HG03196 (cell line): ENCODE results near the gene LRP4.
A peak's percentile ranks its signal among the peaks of the same experiment; 100 is the strongest.

Experiments used
- ATAC-seq: cut with Tn5 transposase; IDR thresholded peaks from one replicate; pipeline ENCODE4 v1.9.1; 2021; ENCODE audit not compliant: unreplicated experiment

Gene LRP4

DNA sequence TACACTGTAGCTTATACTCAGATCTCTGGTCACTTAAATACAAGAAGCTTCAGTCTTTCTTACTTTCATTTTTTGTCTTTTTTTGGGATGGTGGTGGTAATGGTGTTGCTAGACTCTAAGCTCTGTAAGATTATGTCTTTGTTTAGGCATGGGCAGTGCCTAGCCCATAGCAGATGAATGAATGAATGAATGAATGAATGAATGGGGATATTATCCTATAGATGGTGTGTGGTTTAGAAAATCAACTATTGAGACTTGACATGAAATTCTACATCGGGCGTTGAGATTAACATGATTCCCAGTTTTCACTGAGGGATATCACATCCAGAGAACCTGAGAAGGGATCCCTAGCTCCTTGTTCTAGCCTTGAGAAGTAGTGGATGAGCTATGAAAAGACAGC is 62.5 kb downstream of the LRP4 start:
- ATAC-seq, result no peak

DNA sequence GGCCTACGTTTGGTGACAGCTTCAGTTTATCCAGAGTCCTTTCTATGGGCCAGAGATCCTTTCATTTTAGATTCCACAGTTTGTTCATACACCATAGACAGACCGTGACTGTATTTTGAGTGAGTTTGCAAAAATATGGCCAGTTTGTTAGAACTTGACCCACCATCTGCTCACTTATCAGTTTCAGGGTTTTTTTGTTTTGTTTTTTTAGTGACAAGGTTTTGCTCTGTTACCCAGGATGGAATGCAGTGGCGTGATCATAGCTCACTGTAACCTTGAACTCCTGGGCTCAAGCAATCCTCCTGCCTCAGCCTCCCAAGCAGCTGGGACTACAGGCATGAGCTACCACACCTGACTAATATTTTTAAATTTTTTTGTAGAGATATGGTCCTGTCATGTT is 63.2 kb downstream of the LRP4 start:
- ATAC-seq, result no peak

DNA sequence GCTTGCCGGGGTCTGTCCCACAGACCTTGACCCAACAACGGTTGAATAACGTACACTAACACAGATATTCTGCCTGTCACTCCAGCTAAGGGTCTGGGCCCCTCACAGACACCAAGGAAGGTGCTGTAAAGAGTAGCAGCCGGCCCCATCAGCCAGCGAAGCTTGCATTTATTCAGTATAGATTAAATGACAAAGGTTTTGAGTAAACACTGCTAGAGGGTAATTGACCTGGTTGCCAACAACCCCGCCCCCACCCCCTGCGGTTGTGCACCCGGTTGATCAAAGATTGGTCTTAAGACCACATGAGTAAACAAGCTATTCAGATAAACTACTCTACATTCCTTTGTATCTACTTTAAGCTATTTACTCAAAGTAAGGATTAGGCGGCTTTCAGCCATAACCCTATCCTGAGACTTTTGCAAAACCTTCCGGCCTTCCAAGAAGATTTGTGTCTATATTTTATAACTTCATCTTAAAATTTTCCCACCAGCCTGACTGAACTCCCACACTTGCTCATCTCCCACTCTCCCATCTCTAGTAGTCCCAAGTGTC is 67.4 kb downstream of the LRP4 start:
- ATAC-seq, result no peak

DNA sequence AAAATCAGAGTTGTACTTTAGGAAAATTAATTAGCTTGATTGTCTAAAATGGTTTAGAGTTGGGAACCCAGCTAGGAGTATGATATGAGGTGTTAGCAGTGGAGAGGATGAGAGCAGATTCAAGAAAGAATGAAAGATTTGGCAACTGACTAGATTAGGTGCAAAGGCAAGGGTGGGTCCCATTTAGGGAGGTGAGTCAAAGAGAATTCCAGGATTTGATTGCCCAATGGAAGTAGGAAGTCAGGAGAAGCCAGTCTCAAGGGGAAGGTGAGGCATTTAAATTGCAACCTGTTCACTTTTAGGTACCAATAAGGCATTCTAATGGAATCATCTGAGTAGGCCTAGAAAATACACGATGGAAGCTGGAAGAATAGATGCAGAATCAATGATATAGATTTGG is 68.7 kb downstream of the LRP4 start:
- no peak for ATAC-seq

DNA sequence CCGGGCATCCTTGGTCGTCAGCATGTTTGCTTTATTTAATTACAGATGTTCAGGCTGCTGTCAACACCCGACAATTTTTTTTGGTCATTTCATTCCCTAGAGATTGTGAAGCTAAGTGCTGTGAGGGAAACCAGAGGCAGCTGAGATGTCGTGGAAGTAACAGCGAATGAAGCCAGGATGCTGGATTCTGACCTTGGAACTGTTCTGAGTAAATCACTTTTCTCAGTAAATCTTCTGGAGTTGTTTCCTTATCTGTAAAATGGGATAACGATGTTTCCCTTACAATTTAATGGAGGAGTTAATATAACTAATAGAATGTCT is 71.9 kb downstream of the LRP4 start:
- ATAC-seq, result no peak

DNA sequence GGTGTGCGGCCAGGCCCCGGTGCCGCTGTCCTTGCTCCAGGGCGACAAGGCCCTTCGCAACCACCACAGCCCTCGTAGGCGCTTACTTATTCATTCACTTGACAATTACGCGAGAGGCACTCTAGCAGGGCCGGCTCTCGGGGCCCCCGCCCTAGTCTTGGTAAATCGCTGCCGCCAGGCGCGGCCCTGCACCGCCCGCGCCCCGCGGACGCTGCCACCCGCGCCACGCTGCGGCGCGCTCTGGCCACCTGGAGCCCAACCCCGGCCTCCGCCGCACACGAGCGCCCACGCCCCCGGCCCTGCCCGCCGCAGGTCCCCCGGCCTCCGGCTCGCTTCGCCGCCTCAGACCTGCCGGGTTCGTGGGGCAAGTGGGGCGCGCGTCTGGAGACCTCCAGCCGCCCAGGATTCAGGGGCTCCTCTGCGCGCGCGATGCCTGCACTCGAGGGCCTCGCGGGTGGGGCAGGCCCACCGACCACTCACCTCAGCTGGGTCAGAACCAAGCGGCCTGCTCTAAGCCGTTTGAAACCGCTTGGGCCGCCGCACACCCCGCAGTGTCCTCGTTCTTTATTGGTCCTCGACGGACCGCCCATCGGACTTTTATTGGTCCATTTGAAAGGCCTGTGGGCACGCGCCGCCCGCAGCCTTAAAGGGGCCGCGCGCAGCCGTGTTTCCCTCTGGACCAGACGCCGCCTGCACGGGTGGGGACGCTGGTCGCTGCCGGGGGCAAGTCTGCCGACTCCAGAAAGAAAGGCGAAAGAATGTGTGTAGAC is 72.4 kb downstream of the LRP4 start, which contains the start of gene CKAP5:
Gene CKAP5, minus strand, starts transcription at position 541 of the 770 bp plus-strand sequence. CDS start 25,049 bp downstream, outside the sequence.
- ATAC-seq, result peak; percentile 93

DNA sequence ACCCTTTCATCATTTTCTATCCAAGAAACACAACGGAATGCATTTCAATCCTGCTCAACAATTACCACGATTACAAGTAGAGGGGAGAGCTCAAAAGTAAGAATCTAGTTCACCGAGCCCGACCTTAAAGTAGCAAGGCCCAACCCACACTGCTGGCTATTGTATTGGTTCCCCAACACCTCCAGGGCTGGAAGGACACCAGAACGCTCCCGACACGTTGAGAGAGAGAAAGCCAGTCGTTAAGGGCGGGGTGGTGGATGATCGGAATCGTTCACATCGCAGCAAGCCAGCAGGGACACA is 73.0 kb downstream of the LRP4 start:
- no peak for ATAC-seq

DNA sequence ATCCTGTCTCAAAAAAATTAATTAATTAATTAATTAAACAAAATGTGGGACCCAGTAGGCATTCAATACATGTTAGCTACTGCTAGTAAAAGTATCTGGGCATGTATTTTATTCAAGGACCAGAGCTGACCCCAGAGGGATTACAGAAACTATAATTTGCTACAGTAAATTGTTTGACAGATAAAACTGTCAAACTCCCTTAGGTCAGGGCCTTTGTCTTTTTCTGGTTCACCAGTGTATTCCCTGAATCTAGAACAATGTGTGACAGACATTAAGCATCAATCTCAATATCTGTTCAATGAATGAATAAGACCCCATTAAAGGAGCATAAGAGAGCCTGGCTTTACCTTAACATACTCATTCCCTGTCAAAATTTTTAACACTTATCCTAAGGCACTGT is 78.2 kb downstream of the LRP4 start:
- no peak for ATAC-seq

DNA sequence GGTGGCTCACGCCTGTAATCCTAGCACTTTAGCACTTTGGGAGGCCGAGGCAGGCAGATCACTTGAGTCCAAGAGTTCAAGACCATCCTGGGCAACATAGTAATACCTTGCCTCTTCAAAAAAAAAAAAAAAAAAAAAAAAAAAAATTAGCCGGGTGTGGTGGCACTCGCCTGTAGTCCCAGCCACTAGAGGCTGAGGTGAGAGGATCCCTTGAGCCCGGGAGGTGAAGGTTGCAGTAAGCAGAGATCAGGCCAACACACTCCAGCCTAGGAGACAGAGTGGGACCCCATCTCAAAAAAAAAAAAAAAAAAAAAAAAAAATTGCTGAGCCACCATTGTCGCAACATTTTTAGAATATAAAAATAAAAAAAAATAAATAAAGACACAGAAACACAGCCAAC is 79.8 kb downstream of the LRP4 start:
- no peak for ATAC-seq

DNA sequence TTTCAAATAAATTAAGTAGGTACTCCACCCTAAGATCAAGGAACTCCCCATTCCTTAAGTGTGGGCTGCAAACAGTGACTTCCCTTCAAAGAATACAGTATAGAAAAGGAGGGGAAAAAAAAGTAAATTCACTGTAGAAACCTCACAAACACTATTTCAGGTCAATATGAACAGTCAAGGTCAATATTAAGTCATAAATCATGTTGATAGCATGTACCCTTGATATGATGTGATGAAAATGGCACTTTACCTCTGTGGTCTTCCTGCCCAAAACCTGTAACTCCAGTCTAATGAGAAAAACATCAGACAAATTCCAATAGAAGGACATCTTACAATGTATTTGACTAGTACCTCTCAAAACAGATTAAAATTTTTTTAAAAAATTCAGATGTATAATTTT is 80.5 kb downstream of the LRP4 start:
- ATAC-seq, result no peak

DNA sequence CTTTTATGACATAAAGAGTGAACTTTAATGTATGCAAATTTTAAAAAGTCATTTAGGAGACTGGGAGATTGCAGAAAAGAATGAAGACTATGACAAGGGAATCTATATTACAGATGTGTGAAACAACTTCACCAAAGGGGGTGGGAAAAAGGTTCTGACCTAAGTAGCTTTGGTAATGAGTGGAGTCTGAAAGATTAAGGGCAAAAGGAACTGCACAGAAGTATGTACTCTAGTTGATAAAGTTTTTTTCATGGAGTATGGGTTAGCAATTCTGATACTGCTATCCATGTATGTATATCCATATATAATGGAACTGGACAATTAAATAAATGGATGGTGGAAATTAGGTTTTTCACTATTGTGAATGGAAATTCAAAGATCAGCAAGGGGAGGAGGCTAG is 81.5 kb downstream of the LRP4 start:
- ATAC-seq, result no peak

DNA sequence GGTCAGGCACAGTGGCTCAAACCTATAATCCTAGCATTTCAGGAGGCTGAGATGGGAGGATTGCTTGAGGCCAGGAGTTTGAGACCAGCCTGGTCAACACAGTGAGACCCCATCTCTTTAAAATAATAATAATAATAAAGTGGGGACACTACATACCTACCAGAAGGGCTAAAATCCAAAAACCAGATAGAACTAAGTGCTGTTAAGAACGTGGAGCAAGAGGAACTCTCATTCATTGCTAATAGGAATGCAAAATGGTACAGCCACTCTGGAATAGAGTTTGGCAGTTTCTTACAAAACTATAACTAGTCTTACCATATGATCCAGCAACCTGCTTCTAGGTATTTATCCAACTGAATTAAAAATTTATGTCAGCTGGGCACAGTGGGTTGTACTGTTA is 81.9 kb downstream of the LRP4 start:
- ATAC-seq, result no peak

DNA sequence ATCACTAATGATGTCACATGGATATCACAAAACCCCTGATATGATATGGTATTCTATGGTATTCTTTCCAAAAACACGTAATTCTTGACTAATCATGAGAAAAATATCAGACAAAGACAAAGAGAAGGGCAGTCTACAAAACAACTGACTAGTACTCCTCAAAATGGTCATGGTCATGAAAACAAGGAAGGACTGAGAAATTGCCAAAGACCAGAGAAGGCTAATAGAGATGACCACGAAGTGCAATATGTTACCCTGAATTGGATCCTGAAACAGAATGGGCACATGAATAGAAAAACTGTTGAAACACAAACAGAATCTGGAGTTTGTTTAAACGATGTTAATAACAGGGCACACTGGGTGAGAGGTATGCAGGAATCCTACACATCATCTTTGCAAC is 82.5 kb downstream of the LRP4 start:
- no peak for ATAC-seq

DNA sequence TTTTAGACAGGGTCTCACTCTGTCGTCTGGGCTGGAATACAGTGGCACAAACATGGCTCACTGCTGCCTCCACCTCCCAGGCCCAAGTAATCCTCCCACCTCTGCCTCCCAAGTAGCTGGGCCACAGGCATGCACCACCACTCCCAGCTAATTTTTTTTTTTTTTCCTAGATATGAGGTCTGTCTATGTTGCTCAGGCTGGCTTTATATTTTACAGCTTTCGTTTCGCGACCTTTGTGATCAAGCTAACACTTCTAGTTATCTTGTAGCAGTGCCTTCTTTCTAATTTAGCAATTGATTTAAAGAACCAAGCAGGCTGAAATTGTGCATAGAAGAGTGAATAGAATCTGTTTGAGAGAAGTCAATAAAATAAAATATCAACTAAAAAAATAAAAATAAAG is 83.5 kb downstream of the LRP4 start:
- ATAC-seq, result no peak

DNA sequence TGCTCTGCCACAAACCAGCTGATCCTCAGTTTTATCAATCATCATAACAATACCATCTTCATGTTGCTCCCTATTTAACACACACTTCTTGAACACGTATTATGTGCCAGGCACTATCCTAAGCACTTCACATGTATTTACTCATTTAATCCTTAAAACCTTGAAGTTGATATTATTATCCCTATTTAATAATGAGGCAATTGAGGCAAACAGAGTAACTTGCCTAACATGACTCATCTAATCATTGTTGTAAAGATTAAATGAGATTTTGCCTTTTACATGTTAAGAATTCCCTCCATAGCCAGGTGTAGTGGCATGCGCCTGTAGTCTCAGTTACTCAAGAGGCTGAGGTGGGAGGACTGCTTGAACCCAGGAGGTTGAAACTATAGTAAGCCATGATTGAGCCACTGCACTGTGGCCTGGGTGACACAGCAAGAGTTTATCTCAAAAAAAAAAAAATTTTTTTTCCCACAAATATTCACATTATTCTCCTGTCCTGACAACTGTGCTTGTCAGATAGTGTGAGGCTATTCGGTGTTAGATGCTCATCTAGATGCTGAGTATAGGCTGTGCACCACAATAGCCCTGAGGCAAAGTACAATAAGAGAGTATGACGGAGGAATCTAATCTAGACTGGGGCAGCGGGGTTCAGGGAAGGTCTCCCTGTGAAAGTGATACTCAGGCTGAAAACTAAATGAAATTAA is 85.7 kb downstream of the LRP4 start:
- no peak for ATAC-seq

DNA sequence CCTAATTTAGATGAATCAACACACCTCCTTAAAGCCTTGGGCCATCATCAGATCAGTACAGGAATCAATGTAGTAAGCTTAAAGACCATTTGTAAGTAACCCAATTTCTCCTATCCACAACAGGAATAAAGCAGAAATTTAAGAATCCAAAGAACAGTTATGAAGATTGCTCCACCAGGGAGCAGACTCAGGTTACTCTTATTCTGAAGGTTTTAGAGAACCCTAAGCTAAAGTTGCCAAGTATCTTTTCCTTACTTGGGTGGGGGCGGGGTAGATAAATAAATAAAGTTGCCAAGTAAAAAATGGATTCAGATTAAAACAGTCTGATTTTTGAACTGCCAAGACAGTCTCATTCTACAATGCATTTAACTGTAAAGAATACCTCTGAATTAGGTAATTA is 90.4 kb downstream of the LRP4 start:
- no peak for ATAC-seq

DNA sequence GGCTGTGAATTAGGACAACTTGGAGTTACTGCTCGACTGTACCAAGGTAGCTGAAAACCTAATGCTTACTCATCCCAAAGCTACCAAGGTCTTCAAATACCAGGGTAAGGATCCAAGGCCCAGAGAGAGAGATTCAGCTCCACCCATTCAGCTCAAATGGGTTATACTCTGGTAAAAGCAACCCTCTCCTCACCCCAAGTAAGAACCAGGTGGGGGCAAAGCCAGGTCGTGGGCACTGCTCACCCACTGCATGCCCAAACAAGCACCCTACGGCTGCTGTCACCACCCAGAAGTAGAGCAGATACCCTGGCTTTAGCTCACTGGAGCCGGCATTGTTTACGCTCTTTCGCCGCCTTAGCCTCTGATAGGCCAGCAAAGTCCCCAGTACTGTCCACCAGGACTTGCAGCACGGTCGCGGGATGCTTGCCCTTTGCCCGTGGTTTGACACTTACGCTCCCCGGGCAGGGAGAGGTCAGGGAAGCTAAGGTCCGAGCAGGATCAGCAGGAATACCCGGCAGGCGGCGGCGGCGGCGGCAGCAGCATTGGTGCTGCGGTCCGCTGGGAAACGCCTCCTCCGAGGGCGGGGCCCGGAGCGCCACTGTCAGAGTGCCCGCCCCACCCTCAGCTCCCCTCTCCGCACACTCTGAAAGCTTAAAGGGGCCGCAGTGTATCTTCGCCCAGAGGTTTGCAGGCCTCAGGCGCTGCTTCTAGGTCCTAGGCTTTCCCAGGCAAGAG is 91.9 kb downstream of the LRP4 start:
- ATAC-seq, result peak; percentile 98

DNA sequence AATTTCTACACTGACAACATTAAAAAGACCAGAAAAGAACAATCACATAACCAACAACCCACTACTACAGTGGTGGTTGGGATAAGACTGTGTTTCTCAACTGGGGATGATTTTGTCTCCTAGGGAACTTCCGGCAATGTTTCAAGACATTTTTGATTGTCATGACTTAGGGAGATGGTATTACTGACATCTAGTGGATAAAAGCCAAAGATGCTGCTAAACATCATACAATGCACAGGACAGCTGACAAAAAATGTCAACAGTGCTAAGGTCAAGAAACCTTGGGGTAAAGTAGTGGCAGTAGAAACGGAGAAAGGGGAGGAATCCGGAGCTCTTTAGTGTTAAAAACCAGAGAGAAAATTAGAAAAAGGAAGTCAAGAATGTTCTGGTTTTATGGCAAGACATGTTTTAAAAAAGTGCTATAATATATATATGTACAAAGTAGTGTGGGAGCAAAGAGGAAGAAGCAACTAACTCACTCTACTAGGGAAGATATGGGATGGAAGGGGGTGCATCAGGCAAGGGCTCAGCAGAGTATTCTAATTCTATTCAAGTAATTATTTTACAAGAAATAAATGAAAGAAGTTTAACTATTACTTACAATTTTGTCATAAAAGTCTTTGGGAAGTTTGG is 109.4 kb downstream of the LRP4 start:
- ATAC-seq, result no peak
